Superior temporal gyrus (tissue), 1 donor: ENCODE data around the gene CD300LB.
"Not testable (repeated sequence)": the region's sequence is repeated elsewhere in the genome, so short reads cannot be mapped to it uniquely, and the experiment has no call there.

Experiments
- DNase-seq: peaks from one replicate; pipeline ENCODE4 v3.0.0-alpha.2; 2016; ENCODE audit errors: extremely low spot score

Gene CD300LB

GRCh38 chr17:74493331-74493833 lies 37.9 kb downstream of the CD300LB start:
- peak; percentile 90 for DNase-seq

GRCh38 chr17:74491626-74492025 lies 39.6 kb downstream of the CD300LB start:
- DNase-seq = no peak

GRCh38 chr17:74490716-74491115 lies 40.6 kb downstream of the CD300LB start:
- no peak for DNase-seq

- DNase-seq = not testable (repeated sequence)
Measured at GRCh38 chr17:74488276-74488675, 43.0 kb downstream of the CD300LB start.

GRCh38 chr17:74485841-74486240 lies 45.4 kb downstream of the CD300LB start:
- no peak for DNase-seq

- no peak for DNase-seq
Measured at GRCh38 chr17:74485022-74485743, 46.1 kb downstream of the CD300LB start.

GRCh38 chr17:74484066-74484465 lies 47.2 kb downstream of the CD300LB start:
- no peak for DNase-seq

GRCh38 chr17:74481621-74482020 lies 49.7 kb downstream of the CD300LB start:
- DNase-seq = no peak

GRCh38 chr17:74480290-74480689 lies 51.0 kb downstream of the CD300LB start:
- DNase-seq = no peak

GRCh38 chr17:74478420-74479100 lies 52.7 kb downstream of the CD300LB start:
- DNase-seq = peak; percentile 13

- DNase-seq = no peak
Measured at GRCh38 chr17:74477411-74477810, 53.9 kb downstream of the CD300LB start.

- DNase-seq = no peak
Measured at GRCh38 chr17:74475189-74475588, 56.1 kb downstream of the CD300LB start.

- no peak for DNase-seq
Measured at GRCh38 chr17:74474043-74474792, 57.1 kb downstream of the CD300LB start.

- no peak for DNase-seq
Measured at GRCh38 chr17:74473294-74473693, 58.0 kb downstream of the CD300LB start.

- DNase-seq = no peak
Measured at GRCh38 chr17:74472890-74473289, 58.4 kb downstream of the CD300LB start.

GRCh38 chr17:74471341-74471740 lies 59.9 kb downstream of the CD300LB start:
- DNase-seq = no peak
